HepG2 (cell line): ENCODE data around the gene ESYT2. TPM values are rescaled to one million over a fixed set of nuclear protein-coding genes. Genes with fewer than 3 reads are reported as not detected.

Source experiments
- ATAC-seq: fragments of 200-7000 bp; cut with Tn5 transposase; 3 replicates; pipeline ENCODE4 v1.9.1; 2020; ENCODE audit warnings: mild to moderate bottlenecking, moderate library complexity
- BruUV-seq: library from RNA; stranded (reverse); fragments of 400-500 nt; replicated peaks from 2 replicates; lab custom pipeline; 2021; lab: Mats Ljungman, UMichigan
- CTCF ChIA-PET: fragments of 300-600 bp; formaldehyde crosslinking; extraction: SDS; loops from one replicate; lab custom pipeline; 2021; ENCODE audit warnings: low total read pairs, inconsistent platforms, low intra/inter-chr PET ratio; lab: Yijun Ruan, JAX
- POLR2A ChIA-PET: fragments of 350-600 bp; sonication (Branson Sonifier 250); formaldehyde crosslinking; loops from one replicate; lab custom pipeline; 2020; ENCODE audit warnings: antibody characterized with exemption, inconsistent platforms; lab: Yijun Ruan, JAX
- DNase-seq: peaks from one replicate; pipeline ENCODE4 v3.0.0-alpha.2; 2015; ENCODE audit warnings: low spot score
- FAIRE-seq: peaks from 3 replicates; lab custom pipeline; 2011; peaks lifted over from hg19 to GRCh38; lab: Jason Lieb, UNC
- H2AFZ ChIP-seq: one replicate; pipeline ENCODE4 v1.6.1; 2011; ENCODE audit warnings: low read length, inconsistent platforms
- H3K27ac ChIP-seq: fragments of 300-600 bp; 3 replicates; pipeline ENCODE4 v1.8.0; 2011; ENCODE audit warnings: mixed run types, mild to moderate bottlenecking, mixed read lengths, low read length, inconsistent platforms; ENCODE audit not compliant: insufficient read depth; ENCODE audit errors: extremely low read length
- H3K27me3 ChIP-seq, 2 experiments: fragments of 200-600 bp in 1 of 2; 2 replicates in 1 of 2; 3 replicates in 1 of 2; pipeline versions ENCODE4 v1.6.0 to v1.8.0; 2011; ENCODE audit warnings: low read length in 2 of 2, mild to moderate bottlenecking in 2 of 2, moderate library complexity in 2 of 2, inconsistent platforms in 1 of 2; ENCODE audit not compliant: insufficient read depth in 2 of 2, control insufficient read depth in 1 of 2
- H3K36me3 ChIP-seq, 2 experiments: fragments of 200-600 bp in 1 of 2; replicated peaks in 1 of 2; 2 replicates in 1 of 2; 3 replicates in 1 of 2; pipeline versions ENCODE4 v1.5.1 to v1.8.0; 2011; ENCODE audit warnings: low read length in 2 of 2, inconsistent platforms in 1 of 2; ENCODE audit not compliant: insufficient read depth in 2 of 2, control insufficient read depth in 1 of 2
- H3K4me1 ChIP-seq: 2 replicates; pipeline ENCODE4 v1.5.1; 2012; ENCODE audit warnings: low read length, inconsistent platforms; ENCODE audit not compliant: insufficient read depth
- H3K4me2 ChIP-seq: 2 replicates; pipeline ENCODE4 v1.6.0; 2011; ENCODE audit warnings: low read depth, low read length, inconsistent platforms
- H3K4me3 ChIP-seq, 3 experiments: fragments of 200-600 bp in 1 of 3; sonication (generic), shearing (Covaris generic) in 1 of 3; replicated peaks in 1 of 3; 2 replicates each; pipeline ENCODE4 v1.5.1; 2011 to 2016; ENCODE audit warnings: low read length in 3 of 3, inconsistent platforms in 2 of 3, low read depth in 2 of 3, mild to moderate bottlenecking in 2 of 3, control low read depth in 1 of 3, mixed read lengths in 1 of 3; ENCODE audit not compliant: insufficient read depth in 1 of 3
- H3K79me2 ChIP-seq: one replicate; pipeline ENCODE4 v1.6.1; 2011; ENCODE audit warnings: low read length, inconsistent platforms; ENCODE audit not compliant: insufficient read depth
- H3K9ac ChIP-seq: 2 replicates; pipeline ENCODE4 v1.6.0; 2011; ENCODE audit warnings: mild to moderate bottlenecking, low read depth, low read length, inconsistent platforms; ENCODE audit not compliant: insufficient read depth
- H3K9me3 ChIP-seq: 2 replicates; pipeline ENCODE4 v1.5.1; 2012; ENCODE audit warnings: mild to moderate bottlenecking, low read length
- H4K20me1 ChIP-seq: 2 replicates; pipeline ENCODE4 v1.6.0; 2011; ENCODE audit warnings: inconsistent platforms, mild to moderate bottlenecking, low read length, moderate library complexity; ENCODE audit not compliant: insufficient read depth
- ADNP ChIP-seq: sonication (generic); formaldehyde crosslinking; IDR thresholded peaks from 2 replicates; pipeline ENCODE4 v1.4.0; 2020; ENCODE audit warnings: missing genetic modification reagents
- EED ChIP-seq: sonication (generic); formaldehyde crosslinking; IDR thresholded peaks from 2 replicates; pipeline ENCODE4 v1.5.0; 2020; ENCODE audit warnings: mild to moderate bottlenecking, missing genetic modification reagents
- JARID2 ChIP-seq: sonication (generic); formaldehyde crosslinking; IDR thresholded peaks from 2 replicates; pipeline ENCODE4 v1.8.1; 2023; ENCODE audit warnings: missing genetic modification reagents, inconsistent platforms; ENCODE audit not compliant: insufficient replicate concordance
- MEIS1 ChIP-seq: sonication (generic); formaldehyde crosslinking; IDR thresholded peaks from 2 replicates; pipeline ENCODE4 v1.9.0; 2021; ENCODE audit warnings: mild to moderate bottlenecking, missing genetic modification reagents, moderate library complexity, borderline replicate concordance
- MZF1 ChIP-seq: sonication (generic); formaldehyde crosslinking; IDR thresholded peaks from 2 replicates; pipeline ENCODE4 v1.8.1; 2023; ENCODE audit warnings: mild to moderate bottlenecking, missing genetic modification reagents, borderline replicate concordance
- NFIB ChIP-seq: sonication (generic); formaldehyde crosslinking; IDR thresholded peaks from 2 replicates; pipeline ENCODE4 v1.9.0; 2021; ENCODE audit warnings: missing genetic modification reagents, mild to moderate bottlenecking, borderline replicate concordance
- NR2F1 ChIP-seq, 2 experiments: fragments of 450-650 bp in 1 of 2; formaldehyde crosslinking in 1 of 2; IDR thresholded peaks; 2 replicates each; pipeline versions ENCODE4 v1.5.0 to v1.6.1; 2016 to 2020; ENCODE audit warnings: mild to moderate bottlenecking in 1 of 2, missing compliant biosample characterization in 1 of 2, missing genetic modification reagents in 1 of 2, moderate library complexity in 1 of 2
- REXO4 ChIP-seq: sonication (generic); formaldehyde crosslinking; IDR thresholded peaks from 2 replicates; pipeline ENCODE4 v1.8.0; 2022; ENCODE audit warnings: missing genetic modification reagents, mild to moderate bottlenecking, borderline replicate concordance
- SRY ChIP-seq: sonication (generic); formaldehyde crosslinking; IDR thresholded peaks from 2 replicates; pipeline ENCODE4 v1.8.0; 2022; ENCODE audit warnings: mild to moderate bottlenecking, missing genetic modification reagents
- TEAD2 ChIP-seq: sonication (generic); formaldehyde crosslinking; IDR thresholded peaks from 2 replicates; pipeline ENCODE4 v1.9.0; 2021; ENCODE audit warnings: missing genetic modification reagents
- ZBTB38 ChIP-seq: sonication (generic); formaldehyde crosslinking; IDR thresholded peaks from 2 replicates; pipeline ENCODE4 v1.5.1; 2020; ENCODE audit warnings: mild to moderate bottlenecking, missing genetic modification reagents
- ZNF124 ChIP-seq: sonication (generic); formaldehyde crosslinking; IDR thresholded peaks from 2 replicates; pipeline ENCODE4 v1.4.0; 2020; ENCODE audit warnings: missing genetic modification reagents
- ZNF138 ChIP-seq: sonication (generic); formaldehyde crosslinking; IDR thresholded peaks from 2 replicates; pipeline ENCODE4 v1.5.0; 2020; ENCODE audit warnings: mild to moderate bottlenecking, low read depth, missing genetic modification reagents
- ZNF24 ChIP-seq: fragments of 450-650 bp; IDR thresholded peaks from 2 replicates; pipeline ENCODE4 v1.6.1; 2017; ENCODE audit warnings: antibody characterized with exemption, mild to moderate bottlenecking
- ZNF296 ChIP-seq: sonication (generic); formaldehyde crosslinking; conservative IDR thresholded peaks from 2 replicates; pipeline ENCODE4 v1.5.0; 2020; ENCODE audit warnings: mild to moderate bottlenecking, missing genetic modification reagents
- ZNF343 ChIP-seq: sonication (generic); formaldehyde crosslinking; IDR thresholded peaks from 2 replicates; pipeline ENCODE4 v1.4.0; 2020; ENCODE audit warnings: mild to moderate bottlenecking, missing genetic modification reagents
- ZNF652 ChIP-seq: IDR thresholded peaks from 2 replicates; pipeline ENCODE4 v1.6.1; 2016; ENCODE audit warnings: low read depth, borderline replicate concordance
- ZNF766 ChIP-seq: sonication (generic); formaldehyde crosslinking; IDR thresholded peaks from 2 replicates; pipeline ENCODE4 v1.5.0; 2020; ENCODE audit warnings: missing genetic modification reagents, borderline replicate concordance
- ZSCAN20 ChIP-seq: sonication (generic); formaldehyde crosslinking; IDR thresholded peaks from 2 replicates; pipeline ENCODE4 v1.4.0; 2020; ENCODE audit warnings: missing genetic modification reagents, mild to moderate bottlenecking, borderline replicate concordance
- WGBS: methylation state at CpG from one replicate; pipeline ENCODE4 v1.1.6; 2017; ENCODE audit warnings: low lambda C conversion rate; 5-methylcytosine and 5-hydroxymethylcytosine counted together
- in situ Hi-C: cut with HindIII; loops from 2 replicates; pipeline ENCODE4 v1.10.0; 2017; ENCODE audit warnings: low pct_unique_long_range_greater_than_20kb; ENCODE audit not compliant: extremely low pct_ligation_motif_present
- intact Hi-C: fragments of 100-400 bp; cut with micrococcal nuclease; formaldehyde crosslinking; loops from one replicate; pipeline ENCODE4 v1.10.0; 2022; ENCODE audit not compliant: unreplicated experiment
- polyA plus RNA-seq, 8 experiments: library from polyadenylated mRNA; depleted of rRNA in 3 of 8; stranded (reverse) in 7 of 8; unstranded in 1 of 8; fragments of >200 nt; fragmentation: Illumina TruSeq in 4 of 8; extraction: Trizol in 4 of 8; gene quantifications; 2 replicates each; pipeline versions ENCODE4 v1.2.1 to v1.2.3, GENCODE V29; 2011 to 2016; ENCODE audit warnings: low read depth in 4 of 8, missing spikeins in 1 of 8, mixed read lengths in 1 of 8; ENCODE audit not compliant: insufficient read depth in 1 of 8
- total RNA-seq, 5 experiments: library from RNA; depleted of rRNA; stranded (reverse); fragments of >200 nt; fragmentation: Illumina TruSeq; extraction: Trizol; gene quantifications; 2 replicates each; pipeline ENCODE4 v1.2.3, GENCODE V29; 2016; ENCODE audit warnings: low read depth in 1 of 5
- TF ChIP-seq, protein P1 (sequence below): sonication (generic); formaldehyde crosslinking; IDR thresholded peaks from 2 replicates; pipeline ENCODE4 v1.4.0; 2020; ENCODE audit warnings: missing genetic modification reagents

The ESYT2 gene
- total and polyA plus RNA-seq, 2 of the 13 experiments (the other 11 are each of a cell fraction or from before 2014, with no cell fraction given): 28.5 to 37.3 TPM

DNA sequence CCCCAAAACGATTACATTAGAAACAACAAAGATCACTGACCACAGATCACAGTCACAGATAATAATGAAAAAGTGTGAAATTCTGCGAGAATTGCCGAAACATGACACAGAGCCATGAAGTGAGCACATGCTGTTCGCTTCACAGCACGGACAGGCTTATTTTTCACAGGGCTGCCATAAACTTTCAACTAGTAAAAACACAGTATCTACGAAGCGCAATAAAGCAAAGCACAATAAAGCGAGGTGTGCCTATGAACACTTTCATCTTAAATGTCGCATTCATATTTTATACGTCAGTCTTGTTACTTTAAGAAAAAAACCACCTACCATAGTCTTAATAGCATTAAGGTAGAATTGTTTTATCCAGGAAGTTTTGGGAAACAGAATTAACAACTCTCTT, 51.5 kb downstream of the ESYT2 start:
- intact Hi-C loops (no loop called here), in situ Hi-C loops (no loop called here)
- no peak overlapping the region for H3K4me2 ChIP-seq
- no peak overlapping the region for H3K9ac ChIP-seq
- H3K27me3 ChIP-seq: no peaks in the 10 kb centered on the region
- no peak overlapping the region for H2AFZ ChIP-seq
- H3K4me3 ChIP-seq: no peak overlapping the region
- no peaks in the 10 kb centered on the region for H3K9me3 ChIP-seq
- BruUV-seq: no TSS peak
- TF ChIP-seq ZNF124 (CRISPR knock-in tag) (no peak), MEIS1 (CRISPR knock-in tag) (no peak), ADNP (CRISPR knock-in tag) (no peak), ZNF296 (CRISPR knock-in tag) (no peak), MZF1 (CRISPR knock-in tag) (no peak), REXO4 (no peak), JARID2 (CRISPR knock-in tag) (no peak)
- DNase-seq: no peak
- H3K36me3 ChIP-seq: peaks cover 16 to 31% of the 10 kb centered on the region in 2 experiments
- 92% methylated on average over 10 of the region's 10 CpGs for WGBS
- no peaks in the 10 kb centered on the region for H3K4me1 ChIP-seq
- no peaks in the 10 kb centered on the region for H4K20me1 ChIP-seq
- H3K27ac ChIP-seq: no peak overlapping the region
- ChIA-PET POLR2A (no interaction called here), CTCF (no interaction called here)
- no peak for FAIRE-seq
- H3K79me2 ChIP-seq: no peaks in the 10 kb centered on the region
- ATAC-seq: no peak

DNA sequence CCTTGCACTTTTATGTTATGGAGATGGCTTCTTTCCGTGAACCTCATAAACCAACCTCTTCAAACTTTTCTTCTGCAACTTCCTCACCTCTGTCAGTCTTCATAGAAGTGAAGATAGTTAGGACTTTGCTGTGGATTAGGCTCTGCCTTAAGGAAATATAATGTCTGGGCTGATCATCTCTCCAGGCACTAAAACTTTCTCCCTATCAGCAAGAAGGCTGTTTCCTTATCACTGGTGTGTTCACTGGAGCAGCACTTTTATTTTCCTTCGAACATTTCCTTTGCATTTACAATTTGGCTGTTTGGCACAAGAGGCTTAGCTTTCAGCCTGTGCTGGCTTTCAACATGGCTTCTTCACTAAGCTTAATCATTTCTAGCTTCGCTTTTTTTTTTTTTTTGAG, 52.8 kb downstream of the ESYT2 start:
- Histone ChIP-seq H3K27me3 (no peaks in the 10 kb centered on the region), H3K27ac (no peak overlapping the region), H3K9ac (no peak overlapping the region), H3K9me3 (no peaks in the 10 kb centered on the region), H2AFZ (no peak overlapping the region), H3K4me1 (no peaks in the 10 kb centered on the region), H3K4me3 (no peak overlapping the region), H3K36me3 (peaks cover 7 to 20% of the 10 kb centered on the region in 2 experiments), H3K79me2 (no peaks in the 10 kb centered on the region), H4K20me1 (no peaks in the 10 kb centered on the region), H3K4me2 (no peak overlapping the region)
- BruUV-seq: no TSS peak
- ATAC-seq (no peak), FAIRE-seq (no peak), DNase-seq (no peak)
- TF ChIP-seq, protein P1, sequence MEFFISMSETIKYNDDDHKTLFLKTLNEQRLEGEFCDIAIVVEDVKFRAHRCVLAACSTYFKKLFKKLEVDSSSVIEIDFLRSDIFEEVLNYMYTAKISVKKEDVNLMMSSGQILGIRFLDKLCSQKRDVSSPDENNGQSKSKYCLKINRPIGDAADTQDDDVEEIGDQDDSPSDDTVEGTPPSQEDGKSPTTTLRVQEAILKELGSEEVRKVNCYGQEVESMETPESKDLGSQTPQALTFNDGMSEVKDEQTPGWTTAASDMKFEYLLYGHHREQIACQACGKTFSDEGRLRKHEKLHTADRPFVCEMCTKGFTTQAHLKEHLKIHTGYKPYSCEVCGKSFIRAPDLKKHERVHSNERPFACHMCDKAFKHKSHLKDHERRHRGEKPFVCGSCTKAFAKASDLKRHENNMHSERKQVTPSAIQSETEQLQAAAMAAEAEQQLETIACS (CRISPR knock-in tag): no peak
- no peak for TF ChIP-seq SRY
- TF ChIP-seq ZNF24: no peak
- no peak for TF ChIP-seq ZNF652 (CRISPR knock-in tag)
- TF ChIP-seq ZSCAN20 (CRISPR knock-in tag): no peak
- TF ChIP-seq EED (CRISPR knock-in tag): no peak
- TF ChIP-seq ZNF343 (CRISPR knock-in tag): no peak
- TF ChIP-seq ZNF766: no peak
- TF ChIP-seq NFIB: no peak
- no peak for TF ChIP-seq TEAD2 (CRISPR knock-in tag)
- no peak for TF ChIP-seq ZNF138
- TF ChIP-seq ZBTB38 (CRISPR knock-in tag): no peak
- no peak for TF ChIP-seq NR2F1 (CRISPR knock-in tag; IDR thresholded peaks at IDR 0.05)
- in situ Hi-C loops: no loop called here
- ChIA-PET POLR2A (no interaction called here), CTCF (no interaction called here)
- WGBS: 97% methylated on average over 3 of the region's 3 CpGs
- intact Hi-C loops: no loop called here
